ENCODE results near the gene CTDSP1.

The CTDSP1 gene

GRCh38 chr2:218431878-218432277 lies 32.2 kb downstream of the CTDSP1 start:
- DNase-seq (ENCODE audit: low read depth in 2 of 2): no peak
- H3K4me3 ChIP-seq (replicated peaks in 1 of 2; ENCODE audit: low read depth in 2 of 2, low read length in 2 of 2): no peak overlapping the region
- no peak for TF ChIP-seq CTCF (IDR thresholded peaks at IDR 0.05; ENCODE audit: low read depth, low read length)

DNA sequence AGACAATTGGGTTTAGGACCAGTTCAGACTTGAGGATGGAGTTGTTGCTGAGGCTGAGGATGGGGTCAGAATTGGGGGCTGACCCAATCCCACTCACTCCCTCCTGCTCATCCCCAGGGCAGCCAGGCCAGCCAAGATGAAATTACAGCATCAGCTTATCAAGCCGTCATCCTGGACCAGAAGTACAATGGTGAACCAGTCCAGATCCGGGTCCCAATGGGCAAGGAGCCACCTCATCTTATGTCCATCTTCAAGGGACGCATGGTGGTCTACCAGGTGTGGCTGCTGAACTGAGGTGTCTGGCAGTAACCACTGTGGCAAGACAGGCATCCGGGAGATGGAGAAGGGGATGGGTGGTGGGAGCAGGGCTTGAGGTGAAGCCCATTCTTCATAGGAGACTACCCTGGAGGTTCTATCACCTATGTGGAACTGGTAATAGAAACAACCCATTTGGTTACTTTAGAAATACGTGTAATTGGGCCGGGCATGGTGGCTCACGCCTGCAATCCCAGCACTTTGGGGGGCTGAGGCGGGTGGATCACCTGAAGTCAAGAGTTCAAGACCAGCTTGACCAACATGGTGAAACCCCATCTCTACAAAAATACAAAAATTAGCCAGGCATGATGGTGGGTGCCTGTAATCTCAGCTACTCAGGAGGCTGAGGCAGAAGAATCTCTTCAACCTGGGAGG lies 33.2 kb downstream of the CTDSP1 start:
- no peak for DNase-seq (ENCODE audit: low read depth in 2 of 2)
- TF ChIP-seq CTCF (IDR thresholded peaks at IDR 0.05; ENCODE audit: low read depth, low read length): no peak
- H3K4me3 ChIP-seq (replicated peaks in 1 of 2; ENCODE audit: low read depth in 2 of 2, low read length in 2 of 2): no peak overlapping the region

GRCh38 chr2:218434456-218434855 lies 34.8 kb downstream of the CTDSP1 start:
- H3K4me3 ChIP-seq (replicated peaks in 1 of 2; ENCODE audit: low read depth in 2 of 2, low read length in 2 of 2): no peak overlapping the region
- no peak for DNase-seq (ENCODE audit: low read depth in 2 of 2)
- TF ChIP-seq CTCF (IDR thresholded peaks at IDR 0.05; ENCODE audit: low read depth, low read length): no peak

- H3K4me3 ChIP-seq (replicated peaks in 1 of 2; ENCODE audit: low read depth in 2 of 2, low read length in 2 of 2): no peak overlapping the region
- TF ChIP-seq CTCF (IDR thresholded peaks at IDR 0.05; ENCODE audit: low read depth, low read length): no peak
- DNase-seq (ENCODE audit: low read depth in 2 of 2): no peak
Observed at GRCh38 chr2:218435003-218435982, 35.6 kb downstream of the CTDSP1 start.

GRCh38 chr2:218436992-218437391 lies 37.3 kb downstream of the CTDSP1 start:
- H3K4me3 ChIP-seq (replicated peaks in 1 of 2; ENCODE audit: low read depth in 2 of 2, low read length in 2 of 2): no peak overlapping the region
- no peak for DNase-seq (ENCODE audit: low read depth in 2 of 2)
- no peak for TF ChIP-seq CTCF (IDR thresholded peaks at IDR 0.05; ENCODE audit: low read depth, low read length)

DNA sequence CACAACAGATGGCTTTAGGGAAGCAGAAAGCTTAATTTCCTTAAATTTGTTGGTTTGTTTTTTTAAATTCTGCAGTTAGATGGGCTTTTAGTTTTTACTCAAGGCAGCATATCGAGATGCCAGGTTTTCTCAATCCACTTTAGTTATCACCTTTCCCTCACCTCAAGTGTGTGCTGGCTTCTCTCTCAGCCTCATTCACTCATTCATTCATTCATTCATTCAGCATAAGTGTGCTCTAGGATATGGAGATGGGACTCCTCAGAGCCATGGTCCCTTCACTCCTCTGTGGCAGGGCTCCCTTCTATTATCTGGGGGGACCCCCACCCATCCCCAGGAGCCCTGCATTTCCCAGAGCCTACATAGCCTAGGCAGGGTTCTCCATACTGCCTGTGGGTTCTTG lies 38.3 kb downstream of the CTDSP1 start:
- H3K4me3 ChIP-seq (replicated peaks in 1 of 2; ENCODE audit: low read depth in 2 of 2, low read length in 2 of 2): no peak overlapping the region
- DNase-seq (ENCODE audit: low read depth in 2 of 2): no peak
- TF ChIP-seq CTCF (IDR thresholded peaks at IDR 0.05; ENCODE audit: low read depth, low read length): no peak
